Caco-2 (cell line): ENCODE data around the gene COMMD3. TPM values are rescaled to one million over a fixed set of nuclear protein-coding genes. Genes with fewer than 3 reads are reported as not detected.

Experiments
- BruUV-seq: library from RNA; stranded (reverse); fragments of 400-500 nt; replicated peaks from 2 replicates; lab custom pipeline; 2021; lab: Mats Ljungman, UMichigan
- CTCF ChIA-PET: fragments of 300-600 bp; sonication (Branson Sonifier 250); formaldehyde crosslinking; loops from one replicate; lab custom pipeline; 2022; ENCODE audit warnings: antibody characterized with exemption; lab: Charles Lee
- POLR2A ChIA-PET: fragments of 300-600 bp; sonication (Branson Sonifier 250); formaldehyde crosslinking; loops from one replicate; lab custom pipeline; 2022; ENCODE audit warnings: antibody characterized with exemption; lab: Charles Lee
- DNase-seq, 2 experiments: peaks; one replicate each; pipeline versions ENCODE4 v3.0.0 to v3.0.0-alpha.2; 2020 to 2022
- H3K27me3 ChIP-seq: replicated peaks from 2 replicates; pipeline ENCODE4 v1.6.0; 2011; ENCODE audit warnings: low read length; ENCODE audit not compliant: control insufficient read depth, insufficient read depth
- H3K36me3 ChIP-seq: 2 replicates; pipeline ENCODE4 v1.5.1; 2011; ENCODE audit warnings: low read length; ENCODE audit not compliant: control insufficient read depth, insufficient read depth
- H3K4me1 ChIP-seq: fragments of 250-450 bp; sonication (Bioruptor Pico); 2 replicates; pipeline ENCODE4 v1.5.1; 2020; ENCODE audit warnings: mild to moderate bottlenecking
- H3K4me3 ChIP-seq: 2 replicates; pipeline ENCODE4 v1.5.1; 2011; ENCODE audit warnings: low read depth, mild to moderate bottlenecking, control low read depth, low read length
- H3K9me3 ChIP-seq: fragments of 250-450 bp; sonication (Bioruptor Pico); 2 replicates; pipeline ENCODE4 v1.5.1; 2020; ENCODE audit warnings: mild to moderate bottlenecking, moderate library complexity
- H3K27ac Mint-ChIP-seq: one replicate; pipeline ENCODE4 v1.8.0; 2022; ENCODE audit warnings: mixed read lengths; ENCODE audit not compliant: unreplicated experiment
- H3K27me3 Mint-ChIP-seq: one replicate; pipeline ENCODE4 v1.8.0; 2022; ENCODE audit warnings: mixed read lengths; ENCODE audit not compliant: insufficient read depth, unreplicated experiment
- H3K36me3 Mint-ChIP-seq: one replicate; pipeline ENCODE4 v1.8.0; 2022; ENCODE audit warnings: mild to moderate bottlenecking, mixed read lengths; ENCODE audit not compliant: insufficient read depth, unreplicated experiment
- H3K4me1 Mint-ChIP-seq: one replicate; pipeline ENCODE4 v1.8.0; 2022; ENCODE audit warnings: low read depth, mixed read lengths; ENCODE audit not compliant: unreplicated experiment
- H3K4me3 Mint-ChIP-seq: one replicate; pipeline ENCODE4 v1.8.0; 2022; ENCODE audit warnings: mild to moderate bottlenecking, moderate library complexity, mixed read lengths; ENCODE audit not compliant: unreplicated experiment
- H3K9me3 Mint-ChIP-seq: one replicate; pipeline ENCODE4 v1.8.0; 2022; ENCODE audit warnings: mixed read lengths; ENCODE audit not compliant: unreplicated experiment
- CTCF ChIP-seq, 2 experiments: fragments of 200-600 bp in 1 of 2; IDR thresholded peaks; 1 replicate in 1 of 2; 2 replicates in 1 of 2; pipeline versions ENCODE4 v1.5.1 to v1.8.0; 2011 to 2022; ENCODE audit warnings: antibody characterized with exemption in 1 of 2, control low read depth in 1 of 2, inconsistent platforms in 1 of 2, low read depth in 1 of 2, low read length in 1 of 2, mild to moderate bottlenecking in 1 of 2, moderate library complexity in 1 of 2; ENCODE audit not compliant: insufficient read depth in 1 of 2, severe bottlenecking in 1 of 2, unreplicated experiment in 1 of 2
- intact Hi-C: fragments of 100-400 bp; cut with micrococcal nuclease; formaldehyde crosslinking; loops from one replicate; pipeline ENCODE4 v1.10.0; 2022; ENCODE audit not compliant: unreplicated experiment
- total RNA-seq: library from RNA; stranded (reverse); gene quantifications from 2 replicates; pipeline ENCODE4 v1.2.3, GENCODE V29; 2022

The COMMD3 gene
- total RNA-seq, 1 experiment from 2014 or later, result 50.7 TPM

- H3K4me1 ChIP-seq, result no peaks in the 10 kb centered on the region
- no peak overlapping the region for H3K4me3 ChIP-seq
- H3K27me3 Mint-ChIP-seq, result no peaks in the 10 kb centered on the region
- H3K36me3 Mint-ChIP-seq, result no peaks in the 10 kb centered on the region
- no peak for TF ChIP-seq CTCF (IDR thresholded peaks at IDR 0.05; ENCODE audit: insufficient read depth in 1 of 2, low read depth in 1 of 2, low read length in 1 of 2, severe bottlenecking in 1 of 2, unreplicated experiment in 1 of 2)
- H3K4me1 Mint-ChIP-seq, result peaks cover 7% of the 10 kb centered on the region
- intact Hi-C loops, result no loop called here
- POLR2A ChIA-PET, result no interaction called here
- no TSS peak for BruUV-seq
- no peaks in the 10 kb centered on the region for H3K9me3 ChIP-seq
- CTCF ChIA-PET, result no interaction called here
- H3K9me3 Mint-ChIP-seq, result no peaks in the 10 kb centered on the region
- H3K4me3 Mint-ChIP-seq, result no peak overlapping the region
- H3K27ac Mint-ChIP-seq, result no peak overlapping the region
- DNase-seq, result no peak
- no peaks in the 10 kb centered on the region for H3K36me3 ChIP-seq
- H3K27me3 ChIP-seq, result no peaks in the 10 kb centered on the region
Measured at GRCh38 chr10:22363305-22363704, 47.1 kb downstream of the COMMD3 start.

GRCh38 chr10:22364407-22365140, 48.4 kb downstream of the COMMD3 start:
- H3K4me3 Mint-ChIP-seq, result no peak overlapping the region
- TF ChIP-seq CTCF (IDR thresholded peaks at IDR 0.05; ENCODE audit: insufficient read depth in 1 of 2, low read depth in 1 of 2, low read length in 1 of 2, severe bottlenecking in 1 of 2, unreplicated experiment in 1 of 2), result no peak
- CTCF ChIA-PET, result no interaction called here
- Histone ChIP-seq H3K27me3 (no peaks in the 10 kb centered on the region), H3K36me3 (no peaks in the 10 kb centered on the region), H3K4me3 (no peak overlapping the region), H3K4me1 (no peaks in the 10 kb centered on the region), H3K9me3 (no peaks in the 10 kb centered on the region)
- H3K36me3 Mint-ChIP-seq, result no peaks in the 10 kb centered on the region
- no TSS peak for BruUV-seq
- POLR2A ChIA-PET, result no interaction called here
- H3K27ac Mint-ChIP-seq, result no peak overlapping the region
- DNase-seq, result no peak
- no peaks in the 10 kb centered on the region for H3K27me3 Mint-ChIP-seq
- peaks cover 7% of the 10 kb centered on the region for H3K4me1 Mint-ChIP-seq
- intact Hi-C loops, result no loop called here
- H3K9me3 Mint-ChIP-seq, result no peaks in the 10 kb centered on the region

GRCh38 chr10:22365233-22365632, 49.0 kb downstream of the COMMD3 start:
- Mint-ChIP-seq H3K36me3 (no peaks in the 10 kb centered on the region), H3K27me3 (no peaks in the 10 kb centered on the region), H3K4me3 (no peak overlapping the region), H3K9me3 (no peaks in the 10 kb centered on the region), H3K27ac (no peak overlapping the region), H3K4me1 (peaks cover 7% of the 10 kb centered on the region)
- Histone ChIP-seq H3K36me3 (no peaks in the 10 kb centered on the region), H3K4me1 (no peaks in the 10 kb centered on the region), H3K9me3 (no peaks in the 10 kb centered on the region), H3K4me3 (no peak overlapping the region), H3K27me3 (no peaks in the 10 kb centered on the region)
- ChIA-PET CTCF (no interaction called here), POLR2A (no interaction called here)
- no TSS peak for BruUV-seq
- TF ChIP-seq CTCF (IDR thresholded peaks at IDR 0.05; ENCODE audit: insufficient read depth in 1 of 2, low read depth in 1 of 2, low read length in 1 of 2, severe bottlenecking in 1 of 2, unreplicated experiment in 1 of 2), result no peak
- DNase-seq, result no peak
- intact Hi-C loops, result no loop called here
